Endothelial cell of umbilical vein (primary cell): Measurements from ENCODE around the gene MAP2K5. TPM values are rescaled to one million over a fixed set of nuclear protein-coding genes. Genes with fewer than 3 reads are reported as not detected.

Source experiments
- BruUV-seq: library from RNA; stranded (reverse); fragments of 400-500 nt; replicated peaks from 2 replicates; lab custom pipeline; 2021; lab: Mats Ljungman, UMichigan
- CTCF ChIA-PET: fragments of 300-600, 350-600 bp; sonication (Branson Sonifier 250); formaldehyde crosslinking; loops from one replicate; lab custom pipeline; 2021; ENCODE audit warnings: antibody characterized with exemption, inconsistent platforms; lab: Charles Lee
- POLR2A ChIA-PET: fragments of 300-600, 350-600 bp; sonication (Branson Sonifier 250); formaldehyde crosslinking; loops from one replicate; lab custom pipeline; 2021; ENCODE audit warnings: antibody characterized with exemption, inconsistent platforms; lab: Charles Lee
- DNase-seq: peaks from one replicate; pipeline ENCODE4 v3.0.0-alpha.2; 2011; ENCODE audit warnings: low read depth, low spot score
- FAIRE-seq: peaks from 2 replicates; lab custom pipeline; 2011; peaks lifted over from hg19 to GRCh38; lab: Jason Lieb, UNC
- H2AFZ ChIP-seq: 2 replicates; pipeline ENCODE4 v1.6.0; 2012; ENCODE audit warnings: low read depth, low read length, control low read depth, inconsistent platforms
- H3K27ac ChIP-seq: 2 replicates; pipeline ENCODE4 v1.5.1; 2011; ENCODE audit warnings: low read depth, mild to moderate bottlenecking, control low read depth, low read length, moderate library complexity; ENCODE audit not compliant: insufficient read depth
- H3K27me3 ChIP-seq, 2 experiments: 2 replicates each; pipeline versions ENCODE4 v1.6.0 to v1.6.1; 2011; ENCODE audit warnings: low read length in 2 of 2, mixed read lengths in 1 of 2; ENCODE audit not compliant: control insufficient read depth in 2 of 2, insufficient read depth in 2 of 2
- H3K36me3 ChIP-seq, 2 experiments: 2 replicates in 1 of 2; 3 replicates in 1 of 2; pipeline ENCODE4 v1.5.1; 2011; ENCODE audit warnings: low read length in 2 of 2, mild to moderate bottlenecking in 1 of 2, moderate library complexity in 1 of 2; ENCODE audit not compliant: control insufficient read depth in 2 of 2, insufficient read depth in 2 of 2; ENCODE audit errors: extremely low read depth in 1 of 2
- H3K4me1 ChIP-seq: 3 replicates; pipeline ENCODE4 v1.5.1; 2011; ENCODE audit warnings: mild to moderate bottlenecking, low read length; ENCODE audit not compliant: control insufficient read depth, insufficient read depth; ENCODE audit errors: extremely low read depth
- H3K4me2 ChIP-seq: 2 replicates; pipeline ENCODE4 v1.6.1; 2011; ENCODE audit warnings: low read length, control low read depth, mixed read lengths; ENCODE audit not compliant: insufficient read depth
- H3K4me3 ChIP-seq, 3 experiments: fragments of 200-600 bp in 1 of 3; sonication (generic), shearing (Covaris generic) in 1 of 3; replicated peaks in 1 of 3; 2 replicates each; pipeline ENCODE4 v1.5.1; 2011 to 2016; ENCODE audit warnings: control low read depth in 3 of 3, low read length in 3 of 3, mild to moderate bottlenecking in 2 of 3, inconsistent platforms in 1 of 3, low read depth in 1 of 3, moderate library complexity in 1 of 3; ENCODE audit not compliant: insufficient read depth in 1 of 3
- H3K79me2 ChIP-seq: 2 replicates; pipeline ENCODE4 v1.6.0; 2012; ENCODE audit warnings: low read length, inconsistent platforms; ENCODE audit not compliant: control insufficient read depth, insufficient read depth
- H3K9ac ChIP-seq: replicated peaks from 2 replicates; pipeline ENCODE3; 2011; ENCODE audit warnings: low read length, control low read depth; ENCODE audit not compliant: insufficient read depth; ENCODE audit errors: extremely low read depth
- H3K9me1 ChIP-seq: replicated peaks from 3 replicates; pipeline ENCODE4 v1.6.0; 2011; ENCODE audit warnings: mild to moderate bottlenecking, low read length; ENCODE audit not compliant: control insufficient read depth, insufficient read depth; ENCODE audit errors: extremely low read depth
- H3K9me3 ChIP-seq: replicated peaks from 2 replicates; pipeline ENCODE4 v1.5.1; 2012; ENCODE audit warnings: low read length, inconsistent platforms; ENCODE audit not compliant: control insufficient read depth, insufficient read depth
- H4K20me1 ChIP-seq: replicated peaks from 2 replicates; pipeline ENCODE3; 2011; ENCODE audit warnings: mild to moderate bottlenecking, low read length; ENCODE audit not compliant: control insufficient read depth, insufficient read depth; ENCODE audit errors: extremely low read depth
- EZH2 ChIP-seq: IDR thresholded peaks from 2 replicates; pipeline ENCODE4 v1.6.1; 2012; ENCODE audit warnings: borderline replicate concordance, low read depth, mild to moderate bottlenecking, moderate library complexity, low read length, inconsistent platforms; ENCODE audit not compliant: severe bottlenecking
- FOS ChIP-seq: IDR thresholded peaks from 2 replicates; pipeline ENCODE4 v1.6.1; 2011; ENCODE audit warnings: mild to moderate bottlenecking, low read length, moderate library complexity, borderline replicate concordance; ENCODE audit not compliant: insufficient read depth
- GATA2 ChIP-seq: IDR thresholded peaks from 2 replicates; pipeline ENCODE4 v1.7.0; 2011; ENCODE audit warnings: low read depth, mild to moderate bottlenecking, moderate library complexity, mixed read lengths, low read length; ENCODE audit not compliant: insufficient read length, insufficient read depth
- JUN ChIP-seq: IDR thresholded peaks from 2 replicates; pipeline ENCODE4 v1.6.1; 2011; ENCODE audit warnings: borderline replicate concordance, low read depth; ENCODE audit not compliant: insufficient read length, insufficient read depth
- MYC ChIP-seq: IDR thresholded peaks from one replicate; pipeline ENCODE4 v1.6.1; 2011; ENCODE audit warnings: mild to moderate bottlenecking, low read depth, low read length
- POLR2A ChIP-seq: IDR thresholded peaks from 2 replicates; pipeline ENCODE4 v1.6.1; 2012; ENCODE audit warnings: low read depth, mild to moderate bottlenecking, control low read depth, low read length
- POLR2AphosphoS5 ChIP-seq: IDR thresholded peaks from 2 replicates; pipeline ENCODE4 v1.6.1; 2012; ENCODE audit warnings: low read depth, mild to moderate bottlenecking, control low read depth, low read length, moderate library complexity; ENCODE audit not compliant: insufficient read depth
- dilution Hi-C: fragments of 300-500 bp; cut with MboI; formaldehyde crosslinking; loops from one replicate; pipeline ENCODE4 v1.15.0; 2019; ENCODE audit warnings: low sequenced_read_pairs; ENCODE audit not compliant: extremely low pct_ligation_motif_present
- intact Hi-C: fragments of 100-400 bp; cut with micrococcal nuclease; formaldehyde crosslinking; loops from one replicate; pipeline ENCODE4 v1.10.0; 2022
- polyA plus RNA-seq, 4 experiments: library from polyadenylated mRNA; depleted of rRNA in 3 of 4; stranded (reverse) in 3 of 4; unstranded in 1 of 4; fragments of >200 nt; gene quantifications; 2 replicates each; pipeline versions ENCODE4 v1.2.1 to v1.2.3, GENCODE V29; 2011 to 2012; ENCODE audit warnings: missing spikeins in 1 of 4
- total RNA-seq: library from RNA; stranded (reverse); gene quantifications from 2 replicates; pipeline ENCODE4 v1.2.3, GENCODE V29; 2021
- TF ChIP-seq, protein P1 (sequence below): IDR thresholded peaks from 2 replicates; pipeline ENCODE4 v1.6.1; 2011; ENCODE audit not compliant: insufficient read depth, insufficient read length
- TF ChIP-seq, protein P2 (sequence below), 2 donors: IDR thresholded peaks; 1 replicate in 1 of 2; 2 replicates in 1 of 2; pipeline ENCODE4 v1.5.1; 2011; ENCODE audit warnings: low read length in 2 of 2, mild to moderate bottlenecking in 2 of 2, moderate library complexity in 2 of 2, control low read depth in 1 of 2, inconsistent platforms in 1 of 2, low read depth in 1 of 2; ENCODE audit not compliant: insufficient read depth in 1 of 2; ENCODE audit errors: extremely low read depth in 1 of 2

MAP2K5 gene
- total and polyA plus RNA-seq, 2 donors (not counting 3 experiments of a cell fraction or from before 2014, with no cell fraction given) = 4.9 to 24.7 TPM

- BruUV-seq = no TSS peak
- dilution Hi-C loops = no loop called here
- CTCF ChIA-PET = no interaction called here
- FAIRE-seq (no peak), DNase-seq (no peak)
- H3K79me2 ChIP-seq = no peaks in the 10 kb centered on the region
- H3K9ac ChIP-seq = no peak overlapping the region
- H3K9me1 ChIP-seq = no peaks in the 10 kb centered on the region
- H3K36me3 ChIP-seq = no peaks in the 10 kb centered on the region
- H3K4me3 ChIP-seq = no peak overlapping the region
- no peaks in the 10 kb centered on the region for H3K4me1 ChIP-seq
- no peak overlapping the region for H3K27ac ChIP-seq
- no peaks in the 10 kb centered on the region for H4K20me1 ChIP-seq
- no peak for TF ChIP-seq POLR2A
- no peak for TF ChIP-seq FOS
- TF ChIP-seq JUN = no peak
- no peak for TF ChIP-seq GATA2
- no peak for TF ChIP-seq EZH2
- no peak for TF ChIP-seq MYC
- TF ChIP-seq POLR2AphosphoS5 = no peak
- TF ChIP-seq, protein P1, sequence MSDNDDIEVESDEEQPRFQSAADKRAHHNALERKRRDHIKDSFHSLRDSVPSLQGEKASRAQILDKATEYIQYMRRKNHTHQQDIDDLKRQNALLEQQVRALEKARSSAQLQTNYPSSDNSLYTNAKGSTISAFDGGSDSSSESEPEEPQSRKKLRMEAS = no peak
- TF ChIP-seq, protein P2, sequence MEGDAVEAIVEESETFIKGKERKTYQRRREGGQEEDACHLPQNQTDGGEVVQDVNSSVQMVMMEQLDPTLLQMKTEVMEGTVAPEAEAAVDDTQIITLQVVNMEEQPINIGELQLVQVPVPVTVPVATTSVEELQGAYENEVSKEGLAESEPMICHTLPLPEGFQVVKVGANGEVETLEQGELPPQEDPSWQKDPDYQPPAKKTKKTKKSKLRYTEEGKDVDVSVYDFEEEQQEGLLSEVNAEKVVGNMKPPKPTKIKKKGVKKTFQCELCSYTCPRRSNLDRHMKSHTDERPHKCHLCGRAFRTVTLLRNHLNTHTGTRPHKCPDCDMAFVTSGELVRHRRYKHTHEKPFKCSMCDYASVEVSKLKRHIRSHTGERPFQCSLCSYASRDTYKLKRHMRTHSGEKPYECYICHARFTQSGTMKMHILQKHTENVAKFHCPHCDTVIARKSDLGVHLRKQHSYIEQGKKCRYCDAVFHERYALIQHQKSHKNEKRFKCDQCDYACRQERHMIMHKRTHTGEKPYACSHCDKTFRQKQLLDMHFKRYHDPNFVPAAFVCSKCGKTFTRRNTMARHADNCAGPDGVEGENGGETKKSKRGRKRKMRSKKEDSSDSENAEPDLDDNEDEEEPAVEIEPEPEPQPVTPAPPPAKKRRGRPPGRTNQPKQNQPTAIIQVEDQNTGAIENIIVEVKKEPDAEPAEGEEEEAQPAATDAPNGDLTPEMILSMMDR (IDR thresholded peaks at IDR 0.05; ENCODE audit: extremely low read depth in 1 of 2, insufficient read depth in 1 of 2, low read depth in 1 of 2, low read length in 2 of 2) = no peak
- H2AFZ ChIP-seq = no peak overlapping the region
- intact Hi-C loops = loop anchor here (10.0 kb wide), 1 partner anchor 520 kb away; the partner anchor contains the start of gene PIAS1
- H3K9me3 ChIP-seq = no peaks in the 10 kb centered on the region
- POLR2A ChIA-PET = no interaction called here
- H3K27me3 ChIP-seq = no peaks in the 10 kb centered on the region
- H3K4me2 ChIP-seq = no peak overlapping the region
Measured at GRCh38 chr15:67534360-67534759, 8.1 kb upstream of the MAP2K5 start.
